Smooth muscle cell (in vitro differentiated cells): ENCODE measurements around the gene RNF40. TPM values are rescaled to one million over a fixed set of nuclear protein-coding genes. Genes with fewer than 3 reads are reported as not detected.

Experiments
- DNase-seq: peaks from one replicate; lab custom pipeline; 2025; ENCODE audit not compliant: unreplicated experiment; lab: John Stamatoyannopoulos, UW
- H2AFZ ChIP-seq: fragments of 200-600 bp; sonication (generic); 2 replicates; pipeline ENCODE4 v1.6.0; 2016; ENCODE audit warnings: antibody characterized with exemption, low read depth, mild to moderate bottlenecking
- H3F3A ChIP-seq: fragments of 200-600 bp; sonication (generic); 2 replicates; pipeline ENCODE4 v1.6.0; 2017; ENCODE audit warnings: antibody characterized with exemption, low read depth
- H3K27ac ChIP-seq: fragments of 200-600 bp; sonication (generic); 2 replicates; pipeline ENCODE4 v1.5.1; 2016; ENCODE audit warnings: low read depth, mild to moderate bottlenecking
- H3K27me3 ChIP-seq: fragments of 200-600 bp; sonication (generic); 2 replicates; pipeline ENCODE4 v1.6.1; 2016; ENCODE audit warnings: low read depth, mild to moderate bottlenecking
- H3K36me3 ChIP-seq: fragments of 200-600 bp; sonication (generic); 2 replicates; pipeline ENCODE4 v1.5.1; 2016; ENCODE audit warnings: low read depth
- H3K4me1 ChIP-seq: fragments of 200-600 bp; sonication (generic); 2 replicates; pipeline ENCODE4 v1.5.1; 2016; ENCODE audit warnings: low read depth
- H3K4me2 ChIP-seq: fragments of 200-600 bp; sonication (generic); 2 replicates; pipeline ENCODE4 v1.6.0; 2016; ENCODE audit warnings: mild to moderate bottlenecking
- H3K4me3 ChIP-seq: fragments of 200-600 bp; sonication (generic); 2 replicates; pipeline ENCODE4 v1.5.1; 2016; ENCODE audit warnings: mild to moderate bottlenecking
- H3K79me2 ChIP-seq: fragments of 200-600 bp; sonication (generic); 2 replicates; pipeline ENCODE4 v1.6.0; 2016; ENCODE audit warnings: low read depth, mild to moderate bottlenecking
- H3K9ac ChIP-seq: fragments of 200-600 bp; sonication (generic); 2 replicates; pipeline ENCODE4 v1.6.0; 2016; ENCODE audit warnings: low read depth
- H3K9me3 ChIP-seq: fragments of 200-600 bp; sonication (generic); replicated peaks from 2 replicates; pipeline ENCODE4 v1.5.1; 2016; ENCODE audit warnings: low read depth
- H4K20me1 ChIP-seq: fragments of 200-600 bp; sonication (generic); 2 replicates; pipeline ENCODE4 v1.6.0; 2016; ENCODE audit warnings: low read depth
- WGBS: methylation state at CpG from one replicate; pipeline ENCODE4 v1.1.7; 2016; ENCODE audit warnings: low lambda C conversion rate; 5-methylcytosine and 5-hydroxymethylcytosine counted together
- polyA plus RNA-seq: library from polyadenylated mRNA; unstranded; fragments of >200 nt; fragmentation: Nextera tagmentation; extraction: Ambion mirVana; gene quantifications from 2 replicates; pipeline ENCODE4 v1.2.1, GENCODE V29; 2016
- total RNA-seq: library from RNA; depleted of rRNA; stranded (reverse); fragments of >200 nt; gene quantifications from 2 replicates; pipeline ENCODE4 v1.2.3, GENCODE V29; 2014
- TF ChIP-seq, protein P1 (sequence below): fragments of 200-600 bp; sonication (generic); IDR thresholded peaks from 2 replicates; pipeline ENCODE4 v1.5.1; 2017; ENCODE audit warnings: borderline replicate concordance, mild to moderate bottlenecking, antibody characterized with exemption; ENCODE audit not compliant: insufficient read depth, poor library complexity, severe bottlenecking

The RNF40 gene
- total and polyA plus RNA-seq, 2 experiments from 2014 or later = 66.1 to 92.5 TPM

- Histone ChIP-seq H3K9me3 (no peaks in the 10 kb centered on the region), H3F3A (peaks cover 8% of the 10 kb centered on the region), H3K36me3 (peaks cover 8% of the 10 kb centered on the region)
Observed at GRCh38 chr16:30762991-30763725, 1.0 kb downstream of the RNF40 start.

GRCh38 chr16:30764086-30764485 lies 2.0 kb downstream of the RNF40 start:
- H3K79me2 ChIP-seq = peaks cover 31% of the 10 kb centered on the region
- H3K4me3 ChIP-seq = no peak overlapping the region
- peaks cover 17% of the 10 kb centered on the region for H3K4me1 ChIP-seq
- H3F3A ChIP-seq = peaks cover 8% of the 10 kb centered on the region
- WGBS = 97% methylated on average over 11 of the region's 11 CpGs
- H3K36me3 ChIP-seq = peaks cover 8% of the 10 kb centered on the region
- peak overlapping the region; percentile 90 for H3K4me2 ChIP-seq
- TF ChIP-seq, protein P1, sequence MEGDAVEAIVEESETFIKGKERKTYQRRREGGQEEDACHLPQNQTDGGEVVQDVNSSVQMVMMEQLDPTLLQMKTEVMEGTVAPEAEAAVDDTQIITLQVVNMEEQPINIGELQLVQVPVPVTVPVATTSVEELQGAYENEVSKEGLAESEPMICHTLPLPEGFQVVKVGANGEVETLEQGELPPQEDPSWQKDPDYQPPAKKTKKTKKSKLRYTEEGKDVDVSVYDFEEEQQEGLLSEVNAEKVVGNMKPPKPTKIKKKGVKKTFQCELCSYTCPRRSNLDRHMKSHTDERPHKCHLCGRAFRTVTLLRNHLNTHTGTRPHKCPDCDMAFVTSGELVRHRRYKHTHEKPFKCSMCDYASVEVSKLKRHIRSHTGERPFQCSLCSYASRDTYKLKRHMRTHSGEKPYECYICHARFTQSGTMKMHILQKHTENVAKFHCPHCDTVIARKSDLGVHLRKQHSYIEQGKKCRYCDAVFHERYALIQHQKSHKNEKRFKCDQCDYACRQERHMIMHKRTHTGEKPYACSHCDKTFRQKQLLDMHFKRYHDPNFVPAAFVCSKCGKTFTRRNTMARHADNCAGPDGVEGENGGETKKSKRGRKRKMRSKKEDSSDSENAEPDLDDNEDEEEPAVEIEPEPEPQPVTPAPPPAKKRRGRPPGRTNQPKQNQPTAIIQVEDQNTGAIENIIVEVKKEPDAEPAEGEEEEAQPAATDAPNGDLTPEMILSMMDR = no peak
- H3K9ac ChIP-seq = no peak overlapping the region
- DNase-seq = no peak
- no peaks in the 10 kb centered on the region for H3K9me3 ChIP-seq
- no peak overlapping the region for H2AFZ ChIP-seq
- H4K20me1 ChIP-seq = peaks cover 8% of the 10 kb centered on the region
- no peak overlapping the region for H3K27ac ChIP-seq
- H3K27me3 ChIP-seq = no peaks in the 10 kb centered on the region

More at GRCh38 chr16:30762991-30763725, 1.0 kb downstream of the RNF40 start:
- Histone ChIP-seq H2AFZ (no peak overlapping the region), H3K4me3 (peak overlapping the region; percentile 65), H3K79me2 (peaks cover 31% of the 10 kb centered on the region), H4K20me1 (peaks cover 8% of the 10 kb centered on the region), H3K4me1 (peaks cover 17% of the 10 kb centered on the region), H3K27ac (peak overlapping the region; percentile 85), H3K9ac (peak overlapping the region; percentile 89), H3K27me3 (no peaks in the 10 kb centered on the region), H3K4me2 (peak overlapping the region; percentile 90)
- no peak for DNase-seq
- TF ChIP-seq, protein P1 = no peak
- whole genome bisulfite sequencing = 83% methylated on average over 15 of the region's 15 CpGs

- H3K9me3 ChIP-seq = no peaks in the 10 kb centered on the region
- peaks cover 8% of the 10 kb centered on the region for H3F3A ChIP-seq
- H4K20me1 ChIP-seq = peaks cover 8% of the 10 kb centered on the region
- peaks cover 8% of the 10 kb centered on the region for H3K36me3 ChIP-seq
- no peak overlapping the region for H3K4me2 ChIP-seq
- H3K9ac ChIP-seq = no peak overlapping the region
- H2AFZ ChIP-seq = no peak overlapping the region
- DNase-seq = no peak
- peaks cover 17% of the 10 kb centered on the region for H3K4me1 ChIP-seq
- H3K27ac ChIP-seq = no peak overlapping the region
- no peaks in the 10 kb centered on the region for H3K27me3 ChIP-seq
- 98% methylated on average over 12 of the region's 12 CpGs for WGBS
- H3K79me2 ChIP-seq = peaks cover 31% of the 10 kb centered on the region
- TF ChIP-seq, protein P1 = no peak
- H3K4me3 ChIP-seq = no peak overlapping the region
Observed at GRCh38 chr16:30764816-30765465, 2.8 kb downstream of the RNF40 start.
